Prostate gland (tissue), 2 donors: ENCODE data around the gene NCOA3. TPM values are rescaled to one million over a fixed set of nuclear protein-coding genes. Genes with fewer than 3 reads are reported as not detected.

Experiments
- DNase-seq: peaks from one replicate; pipeline ENCODE4 v3.0.0-alpha.2; 2019; ENCODE audit warnings: low spot score
- H3K27ac ChIP-seq, 2 donors: fragments of 200-600 bp; sonication (generic); 2 replicates each; pipeline ENCODE4 v1.5.1; 2017 to 2019
- H3K27me3 ChIP-seq: fragments of 200-600 bp; sonication (generic); replicated peaks from 2 replicates; pipeline ENCODE4 v1.5.1; 2019; ENCODE audit not compliant: insufficient read depth
- H3K36me3 ChIP-seq, 2 donors: fragments of 200-600 bp; sonication (generic); 1 replicate in 1 of 2; 2 replicates in 1 of 2; pipeline versions ENCODE4 v1.5.1 to v1.8.1; 2017 to 2019
- H3K4me1 ChIP-seq: fragments of 200-600 bp; sonication (generic); replicated peaks from 2 replicates; pipeline ENCODE4 v1.5.1; 2019
- H3K4me3 ChIP-seq, 2 donors: fragments of 200-600 bp; sonication (generic); 2 replicates each; pipeline ENCODE4 v1.5.1; 2017 to 2019
- H3K9me3 ChIP-seq: fragments of 200-600 bp; sonication (generic); 2 replicates; pipeline ENCODE4 v1.5.1; 2017
- POLR2A ChIP-seq: fragments of 450-650 bp; IDR thresholded peaks from one replicate; pipeline ENCODE4 v1.6.1; 2016; ENCODE audit warnings: antibody characterized with exemption, mild to moderate bottlenecking
- POLR2AphosphoS5 ChIP-seq: sonication (generic); formaldehyde crosslinking; IDR thresholded peaks from one replicate; pipeline ENCODE4 v1.6.1; 2017; ENCODE audit warnings: antibody characterized with exemption
- WGBS: methylation state at CpG from one replicate; pipeline ENCODE4 v1.1.5; 2018; 5-methylcytosine and 5-hydroxymethylcytosine counted together
- intact Hi-C: fragments of 100-400 bp; cut with DNase I; formaldehyde crosslinking; loops from one replicate; pipeline ENCODE4 v1.14.2; 2022
- total RNA-seq, 2 donors: library from RNA; depleted of rRNA; stranded (reverse); fragments of >200 nt; gene quantifications; one replicate each; pipeline ENCODE4 v1.1.0, GENCODE V29; 2016
- TF ChIP-seq, protein P1 (sequence below), 4 experiments: fragments of 200-600 bp in 2 of 4; fragments of 450-650 bp in 2 of 4; sonication (generic) in 2 of 4; IDR thresholded peaks; 1 replicate in 3 of 4; 2 replicates in 1 of 4; pipeline ENCODE4 v1.5.1; 2016 to 2019; ENCODE audit warnings: antibody characterized with exemption in 4 of 4, mild to moderate bottlenecking in 2 of 4, moderate library complexity in 2 of 4

Gene NCOA3
- total RNA-seq, 2 donors from 2014 or later, result 21.6 to 35.6 TPM

DNA sequence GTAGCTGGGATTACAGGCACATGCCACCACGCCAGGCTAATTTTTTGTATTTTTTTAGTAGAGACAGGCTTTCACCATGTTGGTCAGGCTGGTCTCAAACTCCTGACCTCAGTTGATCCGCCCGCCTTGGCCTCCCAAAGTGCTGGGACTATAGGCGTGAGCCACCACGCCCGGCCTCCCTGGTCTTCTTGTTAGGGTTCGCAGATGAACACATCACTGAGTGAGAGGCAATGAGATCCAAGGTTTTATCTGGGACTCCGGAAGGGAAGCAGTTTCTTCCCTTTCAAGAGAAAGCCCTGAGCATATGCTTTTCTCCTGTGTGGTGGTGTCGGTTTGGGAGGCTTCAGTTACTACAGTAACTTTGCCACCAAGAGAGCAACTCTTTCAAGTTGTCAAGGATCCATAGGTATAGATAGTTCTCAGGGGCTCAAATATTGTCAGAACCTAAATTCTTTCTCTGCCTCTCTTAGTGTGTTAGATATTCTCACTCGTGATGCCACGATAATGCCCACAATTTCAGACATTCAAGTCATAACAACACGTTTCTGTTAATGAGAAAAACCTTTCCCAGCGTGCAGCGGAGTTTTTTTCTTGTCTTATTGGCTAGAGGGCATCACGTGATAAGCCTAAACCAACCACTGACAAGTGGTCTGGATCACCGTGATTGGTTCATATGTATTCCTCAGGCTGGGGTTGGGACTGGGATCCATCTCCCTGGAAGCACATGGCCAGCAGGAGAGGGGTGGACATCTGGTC is 36.2 kb upstream of the NCOA3 start:
- no peak for DNase-seq
- Histone ChIP-seq H3K9me3 (no peaks in the 10 kb centered on the region), H3K27me3 (no peaks in the 10 kb centered on the region), H3K27ac (peak overlapping the region; percentile 8 to 27), H3K36me3 (no peaks in the 10 kb centered on the region), H3K4me3 (no peak overlapping the region), H3K4me1 (peaks cover 4% of the 10 kb centered on the region)
- intact Hi-C loops, result no loop called here
- 95% methylated on average over 16 of the region's 16 CpGs for WGBS
- TF ChIP-seq, protein P1, sequence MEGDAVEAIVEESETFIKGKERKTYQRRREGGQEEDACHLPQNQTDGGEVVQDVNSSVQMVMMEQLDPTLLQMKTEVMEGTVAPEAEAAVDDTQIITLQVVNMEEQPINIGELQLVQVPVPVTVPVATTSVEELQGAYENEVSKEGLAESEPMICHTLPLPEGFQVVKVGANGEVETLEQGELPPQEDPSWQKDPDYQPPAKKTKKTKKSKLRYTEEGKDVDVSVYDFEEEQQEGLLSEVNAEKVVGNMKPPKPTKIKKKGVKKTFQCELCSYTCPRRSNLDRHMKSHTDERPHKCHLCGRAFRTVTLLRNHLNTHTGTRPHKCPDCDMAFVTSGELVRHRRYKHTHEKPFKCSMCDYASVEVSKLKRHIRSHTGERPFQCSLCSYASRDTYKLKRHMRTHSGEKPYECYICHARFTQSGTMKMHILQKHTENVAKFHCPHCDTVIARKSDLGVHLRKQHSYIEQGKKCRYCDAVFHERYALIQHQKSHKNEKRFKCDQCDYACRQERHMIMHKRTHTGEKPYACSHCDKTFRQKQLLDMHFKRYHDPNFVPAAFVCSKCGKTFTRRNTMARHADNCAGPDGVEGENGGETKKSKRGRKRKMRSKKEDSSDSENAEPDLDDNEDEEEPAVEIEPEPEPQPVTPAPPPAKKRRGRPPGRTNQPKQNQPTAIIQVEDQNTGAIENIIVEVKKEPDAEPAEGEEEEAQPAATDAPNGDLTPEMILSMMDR (IDR thresholded peaks at IDR 0.05), result no peak
- no peak for TF ChIP-seq POLR2A
- no peak for TF ChIP-seq POLR2AphosphoS5

DNA sequence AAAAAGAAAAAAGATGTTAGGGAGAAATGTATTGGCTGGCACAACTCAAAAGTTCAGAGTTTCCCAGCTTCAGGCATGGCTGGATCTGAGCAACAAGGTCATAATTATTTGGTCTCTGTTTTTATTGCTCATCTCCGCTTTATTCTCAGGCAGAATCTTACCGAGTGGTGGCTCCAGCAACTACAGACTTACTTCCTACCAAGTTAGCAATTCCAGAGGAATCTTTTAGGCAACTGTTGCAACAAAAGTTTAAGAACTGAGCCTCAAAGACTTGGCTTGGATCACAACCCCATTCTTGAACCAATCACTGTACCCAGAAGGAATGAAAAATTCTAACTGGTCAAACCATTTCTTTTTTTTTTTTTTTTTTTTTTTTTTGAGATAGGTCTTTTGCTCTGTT is 35.5 kb upstream of the NCOA3 start:
- DNase-seq, result no peak
- Histone ChIP-seq H3K4me1 (peaks cover 4% of the 10 kb centered on the region), H3K27ac (no peak overlapping the region), H3K9me3 (no peaks in the 10 kb centered on the region), H3K36me3 (no peaks in the 10 kb centered on the region), H3K27me3 (no peaks in the 10 kb centered on the region), H3K4me3 (no peak overlapping the region)
- WGBS, result 98% methylated on average over 2 of the region's 2 CpGs
- intact Hi-C loops, result no loop called here
- TF ChIP-seq POLR2AphosphoS5, result no peak
- TF ChIP-seq, protein P1 (IDR thresholded peaks at IDR 0.05), result no peak

DNA sequence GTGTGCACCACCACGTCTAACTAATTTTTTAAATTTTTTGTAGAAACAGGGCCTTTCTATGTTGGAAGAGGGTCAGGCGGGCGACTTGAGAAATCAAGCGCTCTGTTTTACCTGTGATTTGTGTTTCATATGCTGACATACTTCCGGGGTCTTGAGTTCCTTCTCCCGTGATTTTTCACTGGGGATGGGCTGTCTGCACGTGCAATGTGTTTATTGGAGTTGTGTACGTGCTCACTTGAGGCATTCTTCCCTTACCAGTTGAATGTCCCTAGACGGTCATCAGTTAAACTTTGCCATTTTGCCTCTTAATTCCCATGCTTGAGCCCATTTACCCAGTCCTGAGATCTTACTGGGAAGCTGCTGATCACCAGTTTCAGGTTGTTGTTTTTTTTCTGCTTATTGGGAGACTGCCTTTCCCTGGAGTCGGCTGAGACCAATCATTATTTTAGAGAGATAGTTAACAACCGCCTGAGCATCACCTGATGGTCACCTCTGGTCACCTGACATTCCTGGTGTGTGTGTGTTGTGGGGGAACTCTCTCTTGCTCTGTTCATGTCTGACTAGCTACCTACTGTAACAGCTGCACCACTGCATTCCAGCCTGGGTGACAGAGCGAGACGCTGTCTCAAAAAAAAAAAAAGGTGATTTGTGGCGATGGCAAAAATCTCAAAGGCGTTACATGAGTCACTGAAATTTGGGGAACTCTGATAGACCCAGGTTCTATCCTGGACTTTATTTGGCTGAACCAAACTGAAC is 34.8 kb upstream of the NCOA3 start:
- H3K36me3 ChIP-seq, result no peaks in the 10 kb centered on the region
- WGBS, result 87% methylated on average over 15 of the region's 15 CpGs
- no peaks in the 10 kb centered on the region for H3K9me3 ChIP-seq
- H3K4me1 ChIP-seq, result peaks cover 4% of the 10 kb centered on the region
- no peak overlapping the region for H3K27ac ChIP-seq
- intact Hi-C loops, result no loop called here
- no peak for DNase-seq
- H3K27me3 ChIP-seq, result no peaks in the 10 kb centered on the region
- no peak for TF ChIP-seq POLR2A
- TF ChIP-seq POLR2AphosphoS5, result no peak
- TF ChIP-seq, protein P1 (IDR thresholded peaks at IDR 0.05), result no peak
- H3K4me3 ChIP-seq, result no peak overlapping the region

DNA sequence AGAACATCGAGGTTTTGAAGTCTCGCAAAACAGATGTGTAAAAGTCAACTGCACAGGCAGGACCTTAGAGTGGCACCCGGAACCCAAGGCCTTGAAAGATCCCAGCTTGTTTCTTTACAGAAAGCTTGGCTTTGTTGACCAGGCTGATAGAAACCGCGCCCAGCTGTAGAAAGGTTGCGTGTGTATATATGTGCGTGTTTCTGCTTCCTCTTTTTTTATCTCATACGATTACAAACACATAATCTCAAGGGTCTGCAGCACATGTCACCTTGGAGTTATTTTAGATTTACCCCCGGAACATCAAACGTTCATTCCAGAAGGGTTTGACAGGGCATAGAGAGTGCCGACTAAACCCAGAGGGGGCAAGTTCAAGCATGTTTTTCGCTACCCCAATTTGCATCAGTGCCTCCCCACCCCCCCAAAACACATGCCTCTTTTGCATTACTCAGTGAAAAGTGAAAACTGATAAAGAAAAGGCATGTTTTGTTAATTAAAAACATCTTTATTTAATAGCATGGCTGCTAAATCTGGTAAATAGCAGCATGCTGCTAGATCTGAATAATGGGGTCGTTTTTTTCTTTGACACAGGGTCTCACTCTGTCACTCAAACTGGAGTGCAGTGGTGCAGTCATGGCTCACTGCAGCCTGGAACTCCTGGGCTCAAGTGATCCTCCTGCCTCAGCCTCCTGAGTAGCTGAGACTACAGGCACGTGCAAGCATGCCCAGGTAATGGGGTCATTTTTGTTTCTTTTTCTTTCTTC is 33.2 kb upstream of the NCOA3 start:
- Histone ChIP-seq H3K4me1 (peaks cover 4% of the 10 kb centered on the region), H3K36me3 (no peaks in the 10 kb centered on the region), H3K27ac (no peak overlapping the region), H3K9me3 (no peaks in the 10 kb centered on the region), H3K4me3 (no peak overlapping the region), H3K27me3 (no peaks in the 10 kb centered on the region)
- no peak for DNase-seq
- intact Hi-C loops, result no loop called here
- no peak for TF ChIP-seq POLR2A
- no peak for TF ChIP-seq POLR2AphosphoS5
- TF ChIP-seq, protein P1 (IDR thresholded peaks at IDR 0.05), result no peak
- 60% methylated on average over 14 of the region's 14 CpGs for WGBS
